ENCODE measurements around the gene DCBLD1.

The DCBLD1 gene

GRCh38 chr6:117491916-117492315, 9.4 kb downstream of the DCBLD1 start:
- Histone ChIP-seq H3K4me3 (ENCODE audit: low read length) (no peak overlapping the region), H3K4me1 (ENCODE audit: control insufficient read depth, low read depth, low read length) (no peaks in the 10 kb centered on the region), H3K36me3 (ENCODE audit: control insufficient read depth, low read depth, low read length) (no peaks in the 10 kb centered on the region), H3K9ac (ENCODE audit: low read length) (no peak overlapping the region), H3K9me3 (ENCODE audit: control insufficient read depth, low read depth, low read length) (no peaks in the 10 kb centered on the region), H3K27ac (ENCODE audit: low read length) (no peak overlapping the region), H3K27me3 (ENCODE audit: control insufficient read depth, insufficient read depth, low read length) (no peaks in the 10 kb centered on the region)

- H3K4me1 ChIP-seq (ENCODE audit: control insufficient read depth, low read depth, low read length), result no peaks in the 10 kb centered on the region
- no peak overlapping the region for H3K4me3 ChIP-seq (ENCODE audit: low read length)
- no peaks in the 10 kb centered on the region for H3K9me3 ChIP-seq (ENCODE audit: control insufficient read depth, low read depth, low read length)
- H3K36me3 ChIP-seq (ENCODE audit: control insufficient read depth, low read depth, low read length), result no peaks in the 10 kb centered on the region
- H3K9ac ChIP-seq (ENCODE audit: low read length), result no peak overlapping the region
- no peaks in the 10 kb centered on the region for H3K27me3 ChIP-seq (ENCODE audit: control insufficient read depth, insufficient read depth, low read length)
- H3K27ac ChIP-seq (ENCODE audit: low read length), result no peak overlapping the region
Measured at GRCh38 chr6:117493470-117493869, 11.0 kb downstream of the DCBLD1 start.

- Histone ChIP-seq H3K9ac (ENCODE audit: low read length) (no peak overlapping the region), H3K36me3 (ENCODE audit: control insufficient read depth, low read depth, low read length) (no peaks in the 10 kb centered on the region), H3K4me3 (ENCODE audit: low read length) (no peak overlapping the region), H3K27me3 (ENCODE audit: control insufficient read depth, insufficient read depth, low read length) (no peaks in the 10 kb centered on the region), H3K9me3 (ENCODE audit: control insufficient read depth, low read depth, low read length) (no peaks in the 10 kb centered on the region), H3K4me1 (ENCODE audit: control insufficient read depth, low read depth, low read length) (no peaks in the 10 kb centered on the region), H3K27ac (ENCODE audit: low read length) (no peak overlapping the region)
Measured at GRCh38 chr6:117494283-117494682, 11.8 kb downstream of the DCBLD1 start.

- Histone ChIP-seq H3K36me3 (ENCODE audit: control insufficient read depth, low read depth, low read length) (no peaks in the 10 kb centered on the region), H3K4me1 (ENCODE audit: control insufficient read depth, low read depth, low read length) (no peaks in the 10 kb centered on the region), H3K9me3 (ENCODE audit: control insufficient read depth, low read depth, low read length) (no peaks in the 10 kb centered on the region), H3K27me3 (ENCODE audit: control insufficient read depth, insufficient read depth, low read length) (no peaks in the 10 kb centered on the region), H3K9ac (ENCODE audit: low read length) (no peak overlapping the region), H3K27ac (ENCODE audit: low read length) (no peak overlapping the region), H3K4me3 (ENCODE audit: low read length) (no peak overlapping the region)
Measured at GRCh38 chr6:117494694-117495318, 12.3 kb downstream of the DCBLD1 start.

- Histone ChIP-seq H3K36me3 (ENCODE audit: control insufficient read depth, low read depth, low read length) (no peaks in the 10 kb centered on the region), H3K9ac (ENCODE audit: low read length) (no peak overlapping the region), H3K4me1 (ENCODE audit: control insufficient read depth, low read depth, low read length) (no peaks in the 10 kb centered on the region), H3K4me3 (ENCODE audit: low read length) (no peak overlapping the region), H3K9me3 (ENCODE audit: control insufficient read depth, low read depth, low read length) (no peaks in the 10 kb centered on the region), H3K27me3 (ENCODE audit: control insufficient read depth, insufficient read depth, low read length) (no peaks in the 10 kb centered on the region), H3K27ac (ENCODE audit: low read length) (no peak overlapping the region)
Measured at GRCh38 chr6:117495425-117495824, 13.0 kb downstream of the DCBLD1 start.

- no peak overlapping the region for H3K9ac ChIP-seq (ENCODE audit: low read length)
- H3K27me3 ChIP-seq (ENCODE audit: control insufficient read depth, insufficient read depth, low read length), result no peaks in the 10 kb centered on the region
- H3K36me3 ChIP-seq (ENCODE audit: control insufficient read depth, low read depth, low read length), result no peaks in the 10 kb centered on the region
- no peaks in the 10 kb centered on the region for H3K4me1 ChIP-seq (ENCODE audit: control insufficient read depth, low read depth, low read length)
- H3K27ac ChIP-seq (ENCODE audit: low read length), result no peak overlapping the region
- H3K9me3 ChIP-seq (ENCODE audit: control insufficient read depth, low read depth, low read length), result no peaks in the 10 kb centered on the region
- H3K4me3 ChIP-seq (ENCODE audit: low read length), result no peak overlapping the region
Measured at GRCh38 chr6:117495869-117496268, 13.4 kb downstream of the DCBLD1 start.

GRCh38 chr6:117496383-117496990, 14.0 kb downstream of the DCBLD1 start:
- H3K4me3 ChIP-seq (ENCODE audit: low read length), result no peak overlapping the region
- no peaks in the 10 kb centered on the region for H3K27me3 ChIP-seq (ENCODE audit: control insufficient read depth, insufficient read depth, low read length)
- no peak overlapping the region for H3K27ac ChIP-seq (ENCODE audit: low read length)
- H3K4me1 ChIP-seq (ENCODE audit: control insufficient read depth, low read depth, low read length), result no peaks in the 10 kb centered on the region
- no peaks in the 10 kb centered on the region for H3K36me3 ChIP-seq (ENCODE audit: control insufficient read depth, low read depth, low read length)
- no peak overlapping the region for H3K9ac ChIP-seq (ENCODE audit: low read length)
- no peaks in the 10 kb centered on the region for H3K9me3 ChIP-seq (ENCODE audit: control insufficient read depth, low read depth, low read length)

GRCh38 chr6:117497237-117497636, 14.8 kb downstream of the DCBLD1 start:
- no peaks in the 10 kb centered on the region for H3K36me3 ChIP-seq (ENCODE audit: control insufficient read depth, low read depth, low read length)
- no peak overlapping the region for H3K4me3 ChIP-seq (ENCODE audit: low read length)
- no peaks in the 10 kb centered on the region for H3K9me3 ChIP-seq (ENCODE audit: control insufficient read depth, low read depth, low read length)
- H3K27ac ChIP-seq (ENCODE audit: low read length), result no peak overlapping the region
- H3K27me3 ChIP-seq (ENCODE audit: control insufficient read depth, insufficient read depth, low read length), result no peaks in the 10 kb centered on the region
- no peak overlapping the region for H3K9ac ChIP-seq (ENCODE audit: low read length)
- H3K4me1 ChIP-seq (ENCODE audit: control insufficient read depth, low read depth, low read length), result no peaks in the 10 kb centered on the region

- H3K4me3 ChIP-seq (ENCODE audit: low read length), result no peak overlapping the region
- H3K27ac ChIP-seq (ENCODE audit: low read length), result no peak overlapping the region
- H3K27me3 ChIP-seq (ENCODE audit: control insufficient read depth, insufficient read depth, low read length), result no peaks in the 10 kb centered on the region
- H3K9me3 ChIP-seq (ENCODE audit: control insufficient read depth, low read depth, low read length), result no peaks in the 10 kb centered on the region
- no peaks in the 10 kb centered on the region for H3K4me1 ChIP-seq (ENCODE audit: control insufficient read depth, low read depth, low read length)
- H3K9ac ChIP-seq (ENCODE audit: low read length), result no peak overlapping the region
- H3K36me3 ChIP-seq (ENCODE audit: control insufficient read depth, low read depth, low read length), result no peaks in the 10 kb centered on the region
Measured at GRCh38 chr6:117498159-117498558, 15.7 kb downstream of the DCBLD1 start.

GRCh38 chr6:117501722-117502121, 19.2 kb downstream of the DCBLD1 start:
- H3K27ac ChIP-seq (ENCODE audit: low read length), result no peak overlapping the region
- H3K4me3 ChIP-seq (ENCODE audit: low read length), result no peak overlapping the region
- no peaks in the 10 kb centered on the region for H3K36me3 ChIP-seq (ENCODE audit: control insufficient read depth, low read depth, low read length)
- H3K9me3 ChIP-seq (ENCODE audit: control insufficient read depth, low read depth, low read length), result no peaks in the 10 kb centered on the region
- H3K27me3 ChIP-seq (ENCODE audit: control insufficient read depth, insufficient read depth, low read length), result no peaks in the 10 kb centered on the region
- H3K4me1 ChIP-seq (ENCODE audit: control insufficient read depth, low read depth, low read length), result no peaks in the 10 kb centered on the region
- H3K9ac ChIP-seq (ENCODE audit: low read length), result no peak overlapping the region

GRCh38 chr6:117502580-117502979, 20.1 kb downstream of the DCBLD1 start:
- H3K4me1 ChIP-seq (ENCODE audit: control insufficient read depth, low read depth, low read length), result no peaks in the 10 kb centered on the region
- no peak overlapping the region for H3K27ac ChIP-seq (ENCODE audit: low read length)
- H3K27me3 ChIP-seq (ENCODE audit: control insufficient read depth, insufficient read depth, low read length), result no peaks in the 10 kb centered on the region
- H3K36me3 ChIP-seq (ENCODE audit: control insufficient read depth, low read depth, low read length), result no peaks in the 10 kb centered on the region
- no peaks in the 10 kb centered on the region for H3K9me3 ChIP-seq (ENCODE audit: control insufficient read depth, low read depth, low read length)
- no peak overlapping the region for H3K4me3 ChIP-seq (ENCODE audit: low read length)
- H3K9ac ChIP-seq (ENCODE audit: low read length), result no peak overlapping the region

- no peak overlapping the region for H3K9ac ChIP-seq (ENCODE audit: low read length)
- H3K36me3 ChIP-seq (ENCODE audit: control insufficient read depth, low read depth, low read length), result no peaks in the 10 kb centered on the region
Measured at GRCh38 chr6:117503211-117503610, 20.7 kb downstream of the DCBLD1 start.

More at GRCh38 chr6:117503211-117503610, 20.7 kb downstream of the DCBLD1 start:
- Histone ChIP-seq H3K27me3 (ENCODE audit: control insufficient read depth, insufficient read depth, low read length) (no peaks in the 10 kb centered on the region), H3K4me3 (ENCODE audit: low read length) (no peak overlapping the region), H3K9me3 (ENCODE audit: control insufficient read depth, low read depth, low read length) (no peaks in the 10 kb centered on the region), H3K27ac (ENCODE audit: low read length) (no peak overlapping the region), H3K4me1 (ENCODE audit: control insufficient read depth, low read depth, low read length) (no peaks in the 10 kb centered on the region)
